ENCODE data around the gene CHM.

DNA sequence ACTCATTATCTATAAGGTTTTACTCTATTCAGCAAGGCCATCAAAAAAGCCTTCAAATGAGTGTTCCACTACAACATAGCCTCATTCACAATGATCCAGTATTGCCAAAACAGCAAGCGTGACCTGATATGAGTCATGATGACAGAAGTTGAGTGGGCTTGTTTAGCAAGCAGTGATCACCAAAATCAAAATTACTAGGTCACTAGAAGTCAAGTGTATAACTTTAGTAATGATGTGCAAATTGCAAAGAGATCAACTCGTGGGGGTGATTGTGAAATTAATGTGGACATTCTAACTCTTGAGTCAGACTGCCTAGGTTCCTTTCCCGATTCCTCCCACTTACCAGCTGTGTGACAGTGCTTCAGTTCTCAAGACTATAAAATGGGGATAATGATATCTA, 124.5 kb downstream of the CHM start:
- TF ChIP-seq POLR2A (IDR thresholded peaks at IDR 0.05) (no peak), POLR2AphosphoS5 (IDR thresholded peaks at IDR 0.05; ENCODE audit: insufficient read depth in 1 of 2, low read depth in 1 of 2) (no peak)
- TF ChIP-seq, protein P1, sequence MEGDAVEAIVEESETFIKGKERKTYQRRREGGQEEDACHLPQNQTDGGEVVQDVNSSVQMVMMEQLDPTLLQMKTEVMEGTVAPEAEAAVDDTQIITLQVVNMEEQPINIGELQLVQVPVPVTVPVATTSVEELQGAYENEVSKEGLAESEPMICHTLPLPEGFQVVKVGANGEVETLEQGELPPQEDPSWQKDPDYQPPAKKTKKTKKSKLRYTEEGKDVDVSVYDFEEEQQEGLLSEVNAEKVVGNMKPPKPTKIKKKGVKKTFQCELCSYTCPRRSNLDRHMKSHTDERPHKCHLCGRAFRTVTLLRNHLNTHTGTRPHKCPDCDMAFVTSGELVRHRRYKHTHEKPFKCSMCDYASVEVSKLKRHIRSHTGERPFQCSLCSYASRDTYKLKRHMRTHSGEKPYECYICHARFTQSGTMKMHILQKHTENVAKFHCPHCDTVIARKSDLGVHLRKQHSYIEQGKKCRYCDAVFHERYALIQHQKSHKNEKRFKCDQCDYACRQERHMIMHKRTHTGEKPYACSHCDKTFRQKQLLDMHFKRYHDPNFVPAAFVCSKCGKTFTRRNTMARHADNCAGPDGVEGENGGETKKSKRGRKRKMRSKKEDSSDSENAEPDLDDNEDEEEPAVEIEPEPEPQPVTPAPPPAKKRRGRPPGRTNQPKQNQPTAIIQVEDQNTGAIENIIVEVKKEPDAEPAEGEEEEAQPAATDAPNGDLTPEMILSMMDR (IDR thresholded peaks at IDR 0.05): no peak

Data from vagina (tissue), 2 donors.